Cardiac fibroblast (primary cell): ENCODE measurements around the gene WASF3.

Experiments
- DNase-seq, 2 donors: peaks; one replicate each; pipeline versions ENCODE4 v3.0.0 to v3.0.0-alpha.2; 2010; ENCODE audit warnings: low read depth in 2 of 2
- H3K4me3 ChIP-seq, 2 donors: replicated peaks in 1 of 2; 1 replicate in 1 of 2; 2 replicates in 1 of 2; pipeline ENCODE4 v1.5.1; 2011; ENCODE audit warnings: low read depth in 2 of 2, low read length in 2 of 2, mild to moderate bottlenecking in 2 of 2, moderate library complexity in 1 of 2
- TF ChIP-seq, protein P1 (sequence below): IDR thresholded peaks from one replicate; pipeline ENCODE4 v1.5.1; 2011; ENCODE audit warnings: low read depth, mild to moderate bottlenecking, low read length, inconsistent platforms

Gene WASF3

DNA sequence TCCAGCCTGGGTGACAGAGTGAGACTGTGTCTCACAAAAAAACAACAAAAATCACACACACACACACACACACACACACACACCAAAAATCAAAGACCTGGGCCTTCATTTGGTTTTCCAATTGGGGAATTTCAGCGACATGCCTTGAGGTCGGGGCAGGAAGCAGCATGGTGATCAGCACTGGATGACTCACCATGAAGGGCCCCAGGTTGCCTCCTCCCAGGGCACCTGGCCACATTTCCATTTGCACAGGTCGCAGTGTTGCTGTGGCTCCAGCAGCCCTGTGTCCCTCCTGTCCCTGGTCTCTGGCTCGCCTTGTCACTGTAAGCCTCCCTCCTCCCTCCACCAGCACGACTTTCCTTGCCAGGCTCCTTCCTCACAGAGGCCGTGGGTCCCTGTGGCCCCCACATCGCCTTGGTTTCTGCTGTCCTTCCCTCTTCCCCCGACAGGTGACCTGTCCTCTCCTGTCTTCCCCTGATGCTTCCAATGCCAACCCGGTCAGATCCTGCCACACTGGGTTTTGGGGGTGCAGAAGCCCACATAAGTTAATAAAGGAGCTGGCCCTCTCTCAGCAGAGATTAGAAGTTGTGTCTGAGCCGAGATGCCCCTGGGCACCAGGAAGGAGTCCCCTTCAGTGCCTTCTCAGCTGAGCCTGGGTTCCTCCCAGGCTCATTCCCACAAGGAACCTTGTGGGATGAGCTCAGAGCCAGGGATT lies 136.4 kb downstream of the WASF3 start:
- no peak for DNase-seq

DNA sequence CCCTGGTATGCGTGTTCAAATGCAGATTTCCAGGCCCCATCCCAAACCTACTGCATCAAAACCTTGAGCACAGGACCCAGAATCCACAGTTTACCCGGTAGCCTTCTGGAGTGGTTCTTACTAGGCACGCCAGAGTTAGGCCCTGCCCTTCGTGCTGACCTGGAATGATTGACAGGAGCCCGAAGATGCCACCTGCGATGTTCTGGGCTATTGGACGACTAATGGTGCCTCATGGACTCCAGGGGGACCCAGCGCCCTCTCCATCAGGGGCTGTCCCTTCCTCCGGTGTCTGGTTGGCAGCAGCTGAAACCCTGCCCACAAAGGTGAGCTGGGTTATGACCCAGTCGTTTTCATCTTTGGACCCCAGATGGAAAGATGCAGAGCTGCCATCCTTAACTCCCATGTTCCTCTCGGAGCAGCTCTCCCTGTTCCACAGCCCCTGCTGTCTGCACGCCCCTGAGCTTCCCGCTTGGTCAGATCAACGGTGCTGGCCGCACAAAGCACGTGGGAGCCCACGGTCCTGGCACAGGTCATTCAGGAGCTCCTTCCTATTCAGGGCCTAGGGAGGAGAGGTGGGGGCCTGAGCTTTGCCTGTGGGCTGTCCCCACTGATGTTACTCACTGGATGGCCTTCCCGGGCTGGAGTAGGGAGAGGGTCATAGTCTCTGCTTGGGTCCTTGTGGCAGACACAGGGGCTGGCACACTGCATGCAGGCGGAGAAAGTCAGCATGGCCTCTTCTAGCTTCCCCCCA lies 137.3 kb downstream of the WASF3 start:
- TF ChIP-seq, protein P1, sequence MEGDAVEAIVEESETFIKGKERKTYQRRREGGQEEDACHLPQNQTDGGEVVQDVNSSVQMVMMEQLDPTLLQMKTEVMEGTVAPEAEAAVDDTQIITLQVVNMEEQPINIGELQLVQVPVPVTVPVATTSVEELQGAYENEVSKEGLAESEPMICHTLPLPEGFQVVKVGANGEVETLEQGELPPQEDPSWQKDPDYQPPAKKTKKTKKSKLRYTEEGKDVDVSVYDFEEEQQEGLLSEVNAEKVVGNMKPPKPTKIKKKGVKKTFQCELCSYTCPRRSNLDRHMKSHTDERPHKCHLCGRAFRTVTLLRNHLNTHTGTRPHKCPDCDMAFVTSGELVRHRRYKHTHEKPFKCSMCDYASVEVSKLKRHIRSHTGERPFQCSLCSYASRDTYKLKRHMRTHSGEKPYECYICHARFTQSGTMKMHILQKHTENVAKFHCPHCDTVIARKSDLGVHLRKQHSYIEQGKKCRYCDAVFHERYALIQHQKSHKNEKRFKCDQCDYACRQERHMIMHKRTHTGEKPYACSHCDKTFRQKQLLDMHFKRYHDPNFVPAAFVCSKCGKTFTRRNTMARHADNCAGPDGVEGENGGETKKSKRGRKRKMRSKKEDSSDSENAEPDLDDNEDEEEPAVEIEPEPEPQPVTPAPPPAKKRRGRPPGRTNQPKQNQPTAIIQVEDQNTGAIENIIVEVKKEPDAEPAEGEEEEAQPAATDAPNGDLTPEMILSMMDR: no peak
- H3K4me3 ChIP-seq: no peak overlapping the region
- no peak for DNase-seq

More for the DNA sequence above, 136.4 kb downstream of the WASF3 start:
- no peak overlapping the region for H3K4me3 ChIP-seq
- TF ChIP-seq, protein P1: no peak

DNA sequence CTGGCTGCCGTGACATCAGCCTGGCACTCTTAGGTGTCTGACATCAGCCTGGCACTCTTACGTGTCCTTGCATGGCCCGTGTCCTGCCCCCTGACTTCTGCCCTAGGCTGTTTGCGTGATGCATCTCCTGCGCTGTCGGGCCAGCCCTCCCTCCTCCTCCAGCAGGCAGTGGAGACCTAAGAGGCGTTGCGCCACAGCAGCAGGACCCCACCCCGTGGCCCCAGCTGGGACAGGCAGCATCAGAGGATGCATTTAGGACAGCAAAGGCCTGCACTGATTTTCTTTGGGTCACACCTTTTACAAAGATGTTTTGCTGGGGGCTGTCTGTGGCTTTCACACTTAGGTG lies 137.8 kb downstream of the WASF3 start:
- TF ChIP-seq, protein P1: no peak
- no peak for DNase-seq
- H3K4me3 ChIP-seq: no peak overlapping the region

DNA sequence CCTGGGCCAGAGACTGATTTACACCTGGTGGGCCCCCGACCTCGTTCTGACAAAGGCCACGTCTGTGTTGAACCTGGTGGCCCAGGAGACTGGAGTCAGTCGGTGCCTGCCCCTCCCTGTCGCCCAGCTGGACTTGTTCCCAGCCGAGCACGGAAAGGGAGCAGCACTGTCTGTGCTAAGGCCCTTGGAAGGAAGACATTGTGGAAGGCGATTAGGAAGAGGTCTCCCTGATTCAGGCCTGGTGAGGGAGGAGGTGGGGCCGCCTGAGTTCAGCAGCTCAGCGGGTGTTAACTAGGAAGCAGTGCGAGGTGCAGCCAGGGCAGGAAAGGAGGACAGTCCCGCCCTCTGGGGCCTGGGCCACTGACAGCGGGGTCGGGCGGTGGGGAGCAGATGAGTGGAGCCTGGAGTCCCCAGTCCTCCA lies 138.4 kb downstream of the WASF3 start:
- no peak overlapping the region for H3K4me3 ChIP-seq
- TF ChIP-seq, protein P1: no peak
- DNase-seq: no peak

DNA sequence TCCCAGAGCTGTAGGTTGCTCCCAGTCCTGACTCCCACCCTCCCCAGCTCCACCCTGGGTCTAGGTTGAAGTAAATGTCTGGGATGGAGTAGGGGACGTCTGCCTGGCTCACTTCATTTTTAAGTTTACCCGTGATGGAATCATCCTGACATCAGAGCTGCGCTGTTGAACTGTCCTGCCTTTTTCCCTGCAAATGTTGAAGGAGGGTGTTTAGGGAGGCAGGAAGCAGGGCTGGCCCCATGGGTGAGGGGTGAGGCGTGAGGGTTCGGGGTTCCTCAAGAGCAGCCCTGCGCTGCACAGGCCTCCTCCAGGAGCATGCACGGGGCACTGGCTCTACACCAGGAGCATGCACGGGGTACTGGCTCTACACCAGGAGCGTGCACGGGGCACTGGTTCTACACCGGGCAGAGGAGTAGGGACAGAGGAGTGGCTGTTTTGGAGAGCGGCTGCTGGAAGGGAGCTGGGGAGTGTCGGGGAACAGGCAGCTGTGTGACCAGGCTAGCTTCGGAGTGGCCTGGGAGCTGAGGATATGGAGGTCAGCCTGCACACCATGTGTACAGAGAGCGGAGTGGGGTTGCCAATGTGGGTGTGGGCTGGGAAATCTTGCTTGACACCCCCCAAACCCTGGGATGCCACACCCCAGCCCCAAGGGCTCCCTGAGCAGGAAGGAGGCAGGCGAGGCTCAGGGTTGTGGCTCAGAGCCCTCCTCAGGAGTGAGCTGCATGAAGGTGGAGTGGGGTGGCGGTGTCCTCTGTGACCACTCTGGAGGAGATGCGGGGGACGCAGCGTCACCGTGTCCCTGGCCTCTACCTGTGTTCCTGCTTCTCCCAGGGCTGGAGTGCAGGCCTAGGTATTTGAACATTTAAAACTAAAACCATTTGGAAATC lies 139.8 kb downstream of the WASF3 start:
- no peak overlapping the region for H3K4me3 ChIP-seq
- DNase-seq: no peak
- TF ChIP-seq, protein P1: no peak

DNA sequence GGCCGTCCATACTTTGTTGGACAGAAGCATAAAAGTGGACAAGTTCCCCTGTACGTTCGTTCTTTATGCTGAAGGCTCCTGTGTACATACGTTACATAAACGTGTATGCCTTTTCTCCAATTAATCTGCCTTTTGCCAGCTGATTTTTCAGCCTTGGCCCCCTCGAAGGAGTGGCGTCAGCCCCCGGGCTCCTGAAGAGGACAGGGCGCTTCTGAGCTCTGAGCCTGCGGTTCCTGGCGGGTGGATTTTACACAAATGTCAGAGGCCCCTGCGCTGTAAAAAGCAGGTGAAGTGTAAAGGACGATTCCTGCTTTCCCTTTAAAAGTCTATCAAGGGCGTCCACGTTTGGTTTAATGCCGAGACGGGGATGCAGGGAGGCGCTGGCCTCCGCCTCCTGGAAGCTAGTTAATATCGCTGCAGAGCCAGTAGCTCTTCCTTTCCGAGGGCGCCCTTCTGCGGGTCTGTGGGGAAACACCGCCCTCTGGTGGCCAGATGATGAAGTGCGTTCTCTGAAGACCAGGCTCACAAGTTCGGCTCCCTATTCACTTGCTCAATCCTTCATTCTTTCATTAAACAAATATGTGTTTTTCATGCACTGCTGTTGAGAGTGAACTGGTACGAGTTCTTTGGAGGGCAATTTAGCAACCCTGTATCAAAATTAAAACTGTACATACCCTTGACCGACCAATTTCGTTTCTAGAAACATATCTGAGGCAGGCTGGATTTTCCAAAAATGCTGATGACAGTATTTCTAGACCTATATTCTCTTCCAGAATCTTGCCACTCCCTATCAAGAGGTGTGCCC lies 141.1 kb downstream of the WASF3 start:
- TF ChIP-seq, protein P1: peak; percentile 95
- H3K4me3 ChIP-seq: peak overlapping the region in 1 of 2 donors; percentile 15
- DNase-seq: peak; percentile 90 to 92
